Mesothelial cell of epicardium (in vitro differentiated cells): Measurements from ENCODE around the gene ADAR. TPM values are rescaled to one million over a fixed set of nuclear protein-coding genes. Genes with fewer than 3 reads are reported as not detected.

Experiments used
- DNase-seq, 2 experiments: peaks; one replicate each; pipeline ENCODE4 v3.0.0; 2021; ENCODE audit warnings: low spot score in 2 of 2; ENCODE audit not compliant: unreplicated experiment in 2 of 2
- H3K27ac Mint-ChIP-seq: 2 replicates; pipeline ENCODE4 v1.8.0; 2021; ENCODE audit warnings: mixed read lengths
- H3K27me3 Mint-ChIP-seq: 2 replicates; pipeline ENCODE4 v1.8.0; 2021; ENCODE audit warnings: low read depth, mixed read lengths
- H3K36me3 Mint-ChIP-seq: 2 replicates; pipeline ENCODE4 v1.8.0; 2021; ENCODE audit warnings: mixed read lengths
- H3K4me1 Mint-ChIP-seq: 2 replicates; pipeline ENCODE4 v1.8.0; 2021; ENCODE audit warnings: mixed read lengths
- H3K4me3 Mint-ChIP-seq: 2 replicates; pipeline ENCODE4 v1.8.0; 2021; ENCODE audit warnings: mild to moderate bottlenecking, moderate library complexity, mixed read lengths
- H3K9me3 Mint-ChIP-seq: 2 replicates; pipeline ENCODE4 v1.8.0; 2021; ENCODE audit warnings: mixed read lengths
- total RNA-seq: library from RNA; stranded (reverse); gene quantifications from 3 replicates; pipeline ENCODE4 v1.2.1, GENCODE V29; 2021
- TF ChIP-seq, protein P1 (sequence below): fragments of 200-600 bp; sonication (generic); IDR thresholded peaks from one replicate; pipeline ENCODE4 v1.5.0; 2021; ENCODE audit warnings: antibody characterized with exemption; ENCODE audit not compliant: unreplicated experiment

The ADAR gene
- total RNA-seq, 1 donor from 2014 or later, result 229 TPM

DNA sequence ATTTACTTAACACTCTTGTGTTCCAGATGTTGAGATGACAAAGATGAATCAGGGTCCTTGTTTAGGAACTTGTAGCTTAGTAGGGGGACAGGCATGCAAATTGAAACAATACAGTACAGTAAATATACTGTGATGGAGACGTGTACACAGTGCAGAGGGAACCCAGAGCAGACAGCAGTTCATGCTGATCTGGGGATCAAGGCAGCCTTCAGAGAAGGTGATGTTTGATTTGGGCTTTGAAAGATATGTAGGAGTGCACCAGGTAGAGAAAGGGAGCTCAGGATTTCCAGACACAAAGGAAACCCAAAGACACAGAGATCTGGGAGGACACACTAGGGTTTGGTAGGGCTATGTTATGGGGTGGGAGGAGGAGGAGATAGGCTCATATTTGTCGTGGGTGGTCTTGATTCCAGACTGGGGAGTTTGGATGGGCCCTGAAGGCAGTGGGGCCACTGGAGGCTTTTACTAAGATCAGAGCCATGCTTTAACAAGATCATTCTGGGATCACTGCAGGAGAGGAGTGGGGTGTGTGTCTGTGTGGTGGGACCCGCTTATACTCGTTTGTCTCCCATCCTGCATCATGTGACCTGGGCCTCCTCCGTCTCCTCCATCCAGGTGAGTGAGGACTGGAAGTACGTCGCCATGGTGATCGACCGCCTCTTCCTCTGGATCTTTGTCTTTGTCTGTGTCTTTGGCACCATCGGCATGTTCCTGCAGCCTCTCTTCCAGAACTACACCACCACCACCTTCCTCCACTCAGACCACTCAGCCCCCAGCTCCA, 32.6 kb downstream of the ADAR start:
- no peak for DNase-seq
- H3K4me1 Mint-ChIP-seq, result peaks cover 16% of the 10 kb centered on the region
- no peak overlapping the region for H3K27ac Mint-ChIP-seq
- peaks cover 7% of the 10 kb centered on the region for H3K36me3 Mint-ChIP-seq
- TF ChIP-seq, protein P1, sequence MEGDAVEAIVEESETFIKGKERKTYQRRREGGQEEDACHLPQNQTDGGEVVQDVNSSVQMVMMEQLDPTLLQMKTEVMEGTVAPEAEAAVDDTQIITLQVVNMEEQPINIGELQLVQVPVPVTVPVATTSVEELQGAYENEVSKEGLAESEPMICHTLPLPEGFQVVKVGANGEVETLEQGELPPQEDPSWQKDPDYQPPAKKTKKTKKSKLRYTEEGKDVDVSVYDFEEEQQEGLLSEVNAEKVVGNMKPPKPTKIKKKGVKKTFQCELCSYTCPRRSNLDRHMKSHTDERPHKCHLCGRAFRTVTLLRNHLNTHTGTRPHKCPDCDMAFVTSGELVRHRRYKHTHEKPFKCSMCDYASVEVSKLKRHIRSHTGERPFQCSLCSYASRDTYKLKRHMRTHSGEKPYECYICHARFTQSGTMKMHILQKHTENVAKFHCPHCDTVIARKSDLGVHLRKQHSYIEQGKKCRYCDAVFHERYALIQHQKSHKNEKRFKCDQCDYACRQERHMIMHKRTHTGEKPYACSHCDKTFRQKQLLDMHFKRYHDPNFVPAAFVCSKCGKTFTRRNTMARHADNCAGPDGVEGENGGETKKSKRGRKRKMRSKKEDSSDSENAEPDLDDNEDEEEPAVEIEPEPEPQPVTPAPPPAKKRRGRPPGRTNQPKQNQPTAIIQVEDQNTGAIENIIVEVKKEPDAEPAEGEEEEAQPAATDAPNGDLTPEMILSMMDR, result no peak
- H3K27me3 Mint-ChIP-seq, result peaks cover 14% of the 10 kb centered on the region
- no peak overlapping the region for H3K4me3 Mint-ChIP-seq
- H3K9me3 Mint-ChIP-seq, result no peaks in the 10 kb centered on the region

DNA sequence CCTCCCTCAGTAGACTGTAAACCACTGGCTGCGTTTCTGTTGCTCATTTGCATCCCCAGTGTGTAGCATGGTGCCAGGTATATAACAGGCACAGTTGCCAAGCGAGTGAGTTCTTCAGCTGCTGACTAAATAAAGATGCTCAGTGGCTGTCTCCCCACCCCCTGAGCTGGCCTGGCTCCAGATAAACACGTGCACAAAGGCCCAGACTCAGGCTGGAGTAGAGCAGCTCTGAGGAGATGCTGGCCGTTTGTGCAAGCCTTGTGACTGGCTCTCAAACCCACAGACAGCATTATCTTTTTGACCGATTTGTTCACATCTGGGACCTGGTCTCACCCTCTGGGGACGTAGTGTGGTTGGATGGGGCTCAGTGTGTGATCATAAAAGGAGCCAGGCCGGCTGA, 33.3 kb downstream of the ADAR start:
- no peak overlapping the region for H3K27ac Mint-ChIP-seq

DNA sequence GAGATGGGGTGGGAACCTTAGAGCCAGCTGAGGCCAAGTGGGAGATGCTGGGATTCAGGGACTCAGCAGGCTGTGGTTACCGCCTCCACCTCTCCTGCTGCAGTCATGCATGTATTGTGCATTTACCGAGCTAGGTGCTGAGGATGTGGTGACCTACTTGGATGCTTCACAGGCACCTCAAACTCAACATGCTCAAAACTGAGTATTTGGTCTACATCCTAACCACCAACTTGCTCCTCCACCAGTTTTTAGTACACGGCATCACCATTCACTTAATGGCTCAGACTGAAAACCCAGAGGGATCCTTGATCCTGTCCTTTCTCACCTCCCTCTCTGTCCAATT, 34.8 kb downstream of the ADAR start:
- H3K4me1 Mint-ChIP-seq, result peaks cover 16% of the 10 kb centered on the region
- H3K9me3 Mint-ChIP-seq, result no peaks in the 10 kb centered on the region
- no peak for DNase-seq
- H3K4me3 Mint-ChIP-seq, result no peak overlapping the region
- TF ChIP-seq, protein P1, result no peak
- H3K27ac Mint-ChIP-seq, result no peak overlapping the region
- H3K27me3 Mint-ChIP-seq, result peaks cover 35% of the 10 kb centered on the region
- H3K36me3 Mint-ChIP-seq, result no peaks in the 10 kb centered on the region

More for the DNA sequence above, 33.3 kb downstream of the ADAR start:
- Mint-ChIP-seq H3K4me3 (no peak overlapping the region), H3K4me1 (peaks cover 16% of the 10 kb centered on the region), H3K9me3 (no peaks in the 10 kb centered on the region), H3K27me3 (peaks cover 19% of the 10 kb centered on the region), H3K36me3 (peaks cover 7% of the 10 kb centered on the region)
- peak in 1 of 2 experiments; percentile 58 for DNase-seq
- TF ChIP-seq, protein P1, result no peak

DNA sequence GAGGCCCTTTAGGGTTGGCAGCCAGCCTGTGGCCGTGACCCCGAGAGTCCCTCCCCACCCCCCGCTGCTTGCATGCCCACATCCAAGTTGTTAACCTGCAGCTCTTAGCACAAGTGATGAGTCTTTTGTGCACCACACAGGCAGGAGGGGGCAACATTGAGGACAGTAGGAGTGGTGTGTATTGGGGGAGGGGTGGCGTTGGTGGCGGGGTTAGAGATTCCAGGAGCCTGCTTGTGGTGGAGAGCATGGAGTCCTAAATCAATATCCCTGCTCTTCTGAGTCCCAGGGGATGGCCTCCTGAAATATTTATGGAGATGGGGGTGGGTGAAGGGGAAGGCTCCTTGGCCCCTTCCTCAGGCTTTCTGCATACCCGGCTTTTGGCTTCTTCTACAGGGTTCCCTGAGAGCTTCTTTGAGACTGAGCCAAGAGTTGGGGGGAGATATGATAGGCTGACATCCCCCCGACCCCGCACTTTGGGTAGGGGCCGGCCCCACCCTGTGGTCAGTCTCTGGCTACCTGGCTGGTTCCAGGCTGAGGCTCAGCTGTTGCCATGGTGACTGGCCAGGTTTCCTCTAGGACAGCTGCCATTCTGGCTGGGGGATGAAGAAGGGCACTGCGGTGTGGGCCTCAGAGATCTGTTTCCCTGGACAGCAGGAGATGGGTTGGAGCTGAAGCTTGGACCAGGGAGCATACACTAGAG, 35.4 kb downstream of the ADAR start:
- no peak overlapping the region for H3K4me3 Mint-ChIP-seq
- peaks cover 18% of the 10 kb centered on the region for H3K4me1 Mint-ChIP-seq
- peaks cover 40% of the 10 kb centered on the region for H3K27me3 Mint-ChIP-seq
- H3K36me3 Mint-ChIP-seq, result no peaks in the 10 kb centered on the region
- TF ChIP-seq, protein P1, result no peak
- no peak overlapping the region for H3K27ac Mint-ChIP-seq
- no peak for DNase-seq
- H3K9me3 Mint-ChIP-seq, result no peaks in the 10 kb centered on the region

DNA sequence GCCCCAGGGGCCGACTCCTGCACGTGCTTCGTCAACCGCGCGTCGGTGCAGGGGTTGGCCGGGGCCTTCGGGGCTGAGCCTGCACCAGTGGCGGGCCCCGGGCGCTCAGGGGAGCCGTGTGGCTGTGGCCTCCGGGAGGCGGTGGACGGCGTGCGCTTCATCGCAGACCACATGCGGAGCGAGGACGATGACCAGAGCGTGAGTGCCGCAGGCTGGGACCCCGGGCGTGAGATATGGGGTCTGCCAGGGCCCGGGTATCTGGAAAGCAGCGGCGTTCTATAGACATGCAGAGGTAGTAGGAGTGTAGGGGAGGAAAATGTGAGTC, 36.1 kb downstream of the ADAR start:
- Mint-ChIP-seq H3K9me3 (no peaks in the 10 kb centered on the region), H3K27me3 (peaks cover 47% of the 10 kb centered on the region), H3K4me1 (peaks cover 21% of the 10 kb centered on the region), H3K27ac (no peak overlapping the region), H3K4me3 (no peak overlapping the region), H3K36me3 (no peaks in the 10 kb centered on the region)
- TF ChIP-seq, protein P1, result no peak
- DNase-seq, result no peak
